ENCODE results near the gene CDK6. TPM values are rescaled to one million over a fixed set of nuclear protein-coding genes. Genes with fewer than 3 reads are reported as not detected.

CDK6 gene
- total and polyA plus RNA-seq, 2 of the 8 experiments (the other 6 are each of a cell fraction or from before 2014, with no cell fraction given): 5.9 to 18.9 TPM

- no peak overlapping the region for H4K8ac ChIP-seq (ENCODE audit: extremely low read depth, insufficient read depth, low read length)
- DNase-seq (ENCODE audit: low read depth in 1 of 2, low spot score in 2 of 2) (no peak), FAIRE-seq (no peak)
- H4K91ac ChIP-seq (replicated peaks; ENCODE audit: insufficient read length, low read length): peak overlapping the region; percentile 72
- H3K79me1 ChIP-seq (ENCODE audit: low read depth, low read length): no peaks in the 10 kb centered on the region
- no peaks in the 10 kb centered on the region for H3K27me3 ChIP-seq (replicated peaks in 1 of 4; ENCODE audit: control insufficient read depth in 3 of 4, extremely low read depth in 1 of 4, insufficient read depth in 3 of 4, low read length in 3 of 4)
- no peak overlapping the region for H2AK5ac ChIP-seq (ENCODE audit: low read depth, low read length)
- TF ChIP-seq POLR2AphosphoS5 (IDR thresholded peaks at IDR 0.05; ENCODE audit: low read depth, low read length) (no peak), TCF12 (IDR thresholded peaks at IDR 0.05; ENCODE audit: low read depth, low read length) (no peak), SP1 (IDR thresholded peaks at IDR 0.05; ENCODE audit: low read depth, low read length) (no peak), TBP (IDR thresholded peaks at IDR 0.05; ENCODE audit: low read depth, low read length) (no peak), FOSL1 (IDR thresholded peaks at IDR 0.05; ENCODE audit: insufficient read depth, low read depth, low read length) (no peak), MAFK (IDR thresholded peaks at IDR 0.05; ENCODE audit: low read depth, low read length) (no peak), NRF1 (IDR thresholded peaks at IDR 0.05; ENCODE audit: low read depth, low read length) (no peak), KDM4A (IDR thresholded peaks at IDR 0.05; ENCODE audit: low read depth, low read length, severe bottlenecking) (no peak), SIX5 (IDR thresholded peaks at IDR 0.05; ENCODE audit: low read depth, low read length) (no peak), GTF2F1 (IDR thresholded peaks at IDR 0.05; ENCODE audit: borderline replicate concordance, low read depth, low read length) (no peak)
- ChIA-PET CTCF (ENCODE audit: partially characterized antibody) (interaction anchor here (1.0 to 1.5 kb wide), 3 partner anchors 21 to 149 kb away, joined by 3 read pairs; no protein-coding TSS in a partner anchor), POLR2A (ENCODE audit: partially characterized antibody) (interaction anchor here (0.6 to 1.3 kb wide), 2 partner anchors 219 to 1649 kb away, joined by 3 read pairs; partner anchors contain the start of gene FAM133B)
- peak overlapping the region; percentile 37; the same call in 1 of the 2 replicates for H2BK20ac ChIP-seq (ENCODE audit: low read length)
- H3K4me3 ChIP-seq (ENCODE audit: extremely low read depth in 1 of 4, insufficient read depth in 2 of 4, low read depth in 3 of 4, low read length in 4 of 4): no peak overlapping the region
- no peak overlapping the region for H4K5ac ChIP-seq (ENCODE audit: insufficient read length, low read depth, low read length)
- H3K9ac ChIP-seq (replicated peaks in 1 of 4; ENCODE audit: extremely low read depth in 1 of 4, low read depth in 3 of 4, low read length in 3 of 4): no peak overlapping the region
- H3K27ac ChIP-seq (ENCODE audit: low read depth, low read length): 0 out of 2 replicates have a peak overlapping the region, but pooled peaks have one; percentile 3
- no peak overlapping the region; the same call in 1 of the 2 replicates for H2BK15ac ChIP-seq (ENCODE audit: low read length)
- no peaks in the 10 kb centered on the region for H3K23me2 ChIP-seq (ENCODE audit: low read depth, low read length)
- no peaks in the 10 kb centered on the region for H4K20me1 ChIP-seq (replicated peaks in 1 of 2; ENCODE audit: control insufficient read depth in 1 of 2, insufficient read depth in 2 of 2, low read length in 2 of 2)
- no peaks in the 10 kb centered on the region for H3K9me3 ChIP-seq (ENCODE audit: insufficient read depth in 2 of 2, low read depth in 1 of 2, low read length in 1 of 2)
- H3K14ac ChIP-seq (ENCODE audit: insufficient read length): no peak overlapping the region
- peak overlapping the region; percentile 55; the same call in 1 of the 2 replicates for H2BK5ac ChIP-seq (ENCODE audit: low read depth, low read length)
- no peak overlapping the region for H3K4ac ChIP-seq (replicated peaks; ENCODE audit: insufficient read length, low read depth, low read length)
- H3K4me2 ChIP-seq (ENCODE audit: insufficient read depth in 1 of 2, low read depth in 2 of 2, low read length in 2 of 2): 0 out of 4 replicates have a peak overlapping the region, but pooled peaks of 1 of the 2 experiments have one; percentile 27
- no peaks in the 10 kb centered on the region for H3K36me3 ChIP-seq (ENCODE audit: control insufficient read depth in 2 of 4, insufficient read depth in 4 of 4, low read length in 3 of 4)
- H2BK120ac ChIP-seq (replicated peaks; ENCODE audit: low read depth, low read length): peak overlapping the region; percentile 4
- no peak overlapping the region for H2AFZ ChIP-seq (ENCODE audit: low read length)
- peak overlapping the region; percentile 5; the same call in 1 of the 2 replicates for H2BK12ac ChIP-seq (ENCODE audit: low read depth, low read length)
- peaks cover 0 to 2% of the 10 kb centered on the region in 2 experiments; a peak in 1 of 4 replicates for H3K79me2 ChIP-seq (ENCODE audit: control insufficient read depth in 1 of 2, insufficient read depth in 2 of 2, low read length in 2 of 2)
- H3K56ac ChIP-seq (replicated peaks; ENCODE audit: insufficient read length, low read depth, low read length): no peak overlapping the region
- no peak overlapping the region for H3K23ac ChIP-seq (ENCODE audit: insufficient read length)
- peaks cover 0 to 17% (median 8%) of the 10 kb centered on the region in 4 experiments; a peak in 5 of 7 replicates for H3K4me1 ChIP-seq (replicated peaks in 1 of 4; ENCODE audit: control insufficient read depth in 3 of 4, insufficient read depth in 4 of 4, low read length in 3 of 4)
- 0 out of 2 replicates have a peak overlapping the region, but pooled peaks have one; percentile 2 for H3K18ac ChIP-seq (ENCODE audit: extremely low read depth, low read length)
These were observed 27.0 kb downstream of the CDK6 start for GRCh38 chr7:92809397-92809759.

Measured in H1 (cell line).